H1 (cell line): ENCODE results near the gene ASTN2. TPM values are rescaled to one million over a fixed set of nuclear protein-coding genes. Genes with fewer than 3 reads are reported as not detected.

Experiments
- CTCF ChIA-PET: fragments of 300-600 bp; sonication (Branson Sonifier 250); formaldehyde crosslinking; loops from one replicate; lab custom pipeline; 2021; ENCODE audit not compliant: partially characterized antibody; lab: Charles Lee
- POLR2A ChIA-PET: fragments of 300-600 bp; sonication (Branson Sonifier 250); formaldehyde crosslinking; loops from one replicate; lab custom pipeline; 2021; ENCODE audit warnings: inconsistent platforms; ENCODE audit not compliant: partially characterized antibody; lab: Charles Lee
- DNase-seq, 2 experiments: peaks; one replicate each; pipeline versions ENCODE4 v3.0.0 to v3.0.0-alpha.2; 2010 to 2022; ENCODE audit warnings: low spot score in 2 of 2, low read depth in 1 of 2, mixed read lengths in 1 of 2
- FAIRE-seq: peaks from 2 replicates; lab custom pipeline; 2011; peaks lifted over from hg19 to GRCh38; lab: Jason Lieb, UNC
- H2AFZ ChIP-seq: 2 replicates; pipeline ENCODE4 v1.8.1; 2012; ENCODE audit warnings: low read length, inconsistent platforms
- H2AK5ac ChIP-seq: 2 replicates; pipeline ENCODE4 v1.6.1; 2013; ENCODE audit warnings: low read depth, low read length
- H2BK120ac ChIP-seq: replicated peaks from 2 replicates; pipeline ENCODE3; 2013; ENCODE audit warnings: low read depth, low read length, inconsistent platforms
- H2BK12ac ChIP-seq: 2 replicates; pipeline ENCODE4 v1.6.1; 2013; ENCODE audit warnings: low read depth, low read length
- H2BK15ac ChIP-seq: 2 replicates; pipeline ENCODE4 v1.6.1; 2013; ENCODE audit warnings: low read length
- H2BK20ac ChIP-seq: 2 replicates; pipeline ENCODE4 v1.6.1; 2013; ENCODE audit warnings: low read length
- H2BK5ac ChIP-seq: 2 replicates; pipeline ENCODE4 v1.6.1; 2013; ENCODE audit warnings: low read depth, low read length
- H3K14ac ChIP-seq: 2 replicates; pipeline ENCODE4 v1.6.1; 2013; ENCODE audit warnings: inconsistent platforms; ENCODE audit not compliant: insufficient read length
- H3K18ac ChIP-seq: 2 replicates; pipeline ENCODE4 v1.6.1; 2013; ENCODE audit warnings: low read length; ENCODE audit errors: extremely low read depth
- H3K23ac ChIP-seq: 2 replicates; pipeline ENCODE4 v1.6.1; 2013; ENCODE audit warnings: inconsistent platforms; ENCODE audit not compliant: insufficient read length
- H3K23me2 ChIP-seq: 2 replicates; pipeline ENCODE4 v1.6.1; 2013; ENCODE audit warnings: low read depth, low read length
- H3K27ac ChIP-seq: 2 replicates; pipeline ENCODE4 v1.6.1; 2011; ENCODE audit warnings: low read depth, low read length, inconsistent platforms
- H3K27me3 ChIP-seq, 4 experiments: replicated peaks in 1 of 4; 1 replicate in 1 of 4; 2 replicates in 3 of 4; pipeline versions ENCODE4 v1.6.1 to v1.8.1; 2011 to 2013; ENCODE audit warnings: low read length in 3 of 4, mild to moderate bottlenecking in 3 of 4, inconsistent platforms in 2 of 4, mixed read lengths in 2 of 4, moderate library complexity in 1 of 4; ENCODE audit not compliant: control insufficient read depth in 3 of 4, insufficient read depth in 3 of 4; ENCODE audit errors: extremely low read depth in 1 of 4
- H3K36me3 ChIP-seq, 4 experiments: 2 replicates each; pipeline versions ENCODE4 v1.6.1 to v1.8.1; 2011 to 2013; ENCODE audit warnings: mild to moderate bottlenecking in 4 of 4, low read length in 3 of 4, moderate library complexity in 2 of 4, control low read depth in 1 of 4, inconsistent platforms in 1 of 4; ENCODE audit not compliant: insufficient read depth in 4 of 4, control insufficient read depth in 2 of 4
- H3K4ac ChIP-seq: replicated peaks from 2 replicates; pipeline ENCODE3; 2013; ENCODE audit warnings: low read length, low read depth, mixed read lengths, inconsistent platforms; ENCODE audit not compliant: insufficient read length
- H3K4me1 ChIP-seq, 4 experiments: replicated peaks in 1 of 4; 1 replicate in 1 of 4; 2 replicates in 3 of 4; pipeline versions ENCODE4 v1.6.1 to v1.8.1; 2011 to 2013; ENCODE audit warnings: low read length in 3 of 4, inconsistent platforms in 2 of 4, mixed read lengths in 1 of 4; ENCODE audit not compliant: insufficient read depth in 4 of 4, control insufficient read depth in 3 of 4
- H3K4me2 ChIP-seq, 2 experiments: 2 replicates each; pipeline versions ENCODE4 v1.6.1 to v1.8.1; 2011 to 2013; ENCODE audit warnings: low read depth in 2 of 2, low read length in 2 of 2, control low read depth in 1 of 2, inconsistent platforms in 1 of 2, mild to moderate bottlenecking in 1 of 2; ENCODE audit not compliant: insufficient read depth in 1 of 2
- H3K4me3 ChIP-seq, 4 experiments: fragments of 200-600, 300-600 bp in 1 of 4; sonication (generic), shearing (Covaris generic), sonication (Bioruptor Twin) in 1 of 4; 2 replicates each; pipeline versions ENCODE4 v1.5.1 to v1.8.1; 2011 to 2016; ENCODE audit warnings: low read length in 4 of 4, low read depth in 3 of 4, control low read depth in 2 of 4, inconsistent platforms in 2 of 4, mild to moderate bottlenecking in 2 of 4, mixed read lengths in 1 of 4, moderate library complexity in 1 of 4; ENCODE audit not compliant: insufficient read depth in 2 of 4; ENCODE audit errors: extremely low read depth in 1 of 4
- H3K56ac ChIP-seq: replicated peaks from 2 replicates; pipeline ENCODE3; 2013; ENCODE audit warnings: low read depth, mild to moderate bottlenecking, mixed read lengths, low read length, inconsistent platforms; ENCODE audit not compliant: insufficient read length
- H3K79me1 ChIP-seq: 2 replicates; pipeline ENCODE4 v1.6.1; 2013; ENCODE audit warnings: low read depth, low read length, control low read depth
- H3K79me2 ChIP-seq, 2 experiments: 2 replicates each; pipeline versions ENCODE4 v1.6.1 to v1.8.1; 2012 to 2013; ENCODE audit warnings: low read length in 2 of 2, mild to moderate bottlenecking in 2 of 2, inconsistent platforms in 1 of 2; ENCODE audit not compliant: insufficient read depth in 2 of 2, control insufficient read depth in 1 of 2
- H3K9ac ChIP-seq, 4 experiments: replicated peaks in 1 of 4; 1 replicate in 1 of 4; 2 replicates in 3 of 4; pipeline versions ENCODE4 v1.6.1 to v1.8.1; 2011 to 2013; ENCODE audit warnings: low read depth in 3 of 4, low read length in 3 of 4, control low read depth in 2 of 4, mild to moderate bottlenecking in 2 of 4, moderate library complexity in 2 of 4, inconsistent platforms in 1 of 4; ENCODE audit errors: extremely low read depth in 1 of 4
- H3K9me3 ChIP-seq, 2 experiments: 2 replicates each; pipeline versions ENCODE4 v1.6.1 to v1.8.1; 2012 to 2013; ENCODE audit warnings: mild to moderate bottlenecking in 2 of 2, moderate library complexity in 2 of 2, control low read depth in 1 of 2, inconsistent platforms in 1 of 2, low read depth in 1 of 2, low read length in 1 of 2, mixed read lengths in 1 of 2; ENCODE audit not compliant: insufficient read depth in 2 of 2
- H4K20me1 ChIP-seq, 2 experiments: replicated peaks in 1 of 2; 2 replicates each; pipeline versions ENCODE3 to v1.8.1; 2011 to 2013; ENCODE audit warnings: inconsistent platforms in 2 of 2, low read length in 2 of 2, mild to moderate bottlenecking in 1 of 2; ENCODE audit not compliant: insufficient read depth in 2 of 2, control insufficient read depth in 1 of 2
- H4K5ac ChIP-seq: 2 replicates; pipeline ENCODE4 v1.6.1; 2013; ENCODE audit warnings: low read length, low read depth, mixed read lengths, inconsistent platforms; ENCODE audit not compliant: insufficient read length
- H4K8ac ChIP-seq: 2 replicates; pipeline ENCODE4 v1.8.0; 2013; ENCODE audit warnings: mild to moderate bottlenecking, moderate library complexity, low read length, inconsistent platforms; ENCODE audit not compliant: insufficient read depth; ENCODE audit errors: extremely low read depth
- H4K91ac ChIP-seq: replicated peaks from 2 replicates; pipeline ENCODE3; 2013; ENCODE audit warnings: low read length, mixed read lengths, inconsistent platforms; ENCODE audit not compliant: insufficient read length
- JUND ChIP-seq: IDR thresholded peaks from 2 replicates; pipeline ENCODE4 v1.6.1; 2011; ENCODE audit warnings: mild to moderate bottlenecking, improper control_type of control experiment, low read length
- SAP30 ChIP-seq: fragments of 300-600 bp; sonication (generic); IDR thresholded peaks from 2 replicates; pipeline ENCODE4 v1.7.1; 2012; ENCODE audit warnings: low read length, moderate library complexity, mild to moderate bottlenecking, inconsistent platforms; ENCODE audit not compliant: insufficient read depth, insufficient replicate concordance
- WGBS, 2 experiments: shearing (Covaris generic) in 1 of 2; methylation state at CpG; one replicate each; pipeline versions ENCODE4 v1.1.6 to v1.1.7; 2013 to 2015; ENCODE audit warnings: low lambda C conversion rate in 2 of 2, mixed read lengths in 2 of 2, inconsistent platforms in 1 of 2, low coverage in 1 of 2, missing lambda C conversion rate in 1 of 2; ENCODE audit not compliant: insufficient replicate concordance in 2 of 2, insufficient coverage in 1 of 2, insufficient read length in 1 of 2; ENCODE audit errors: extremely low coverage in 1 of 2, missing lambda C conversion rate in 1 of 2; 5-methylcytosine and 5-hydroxymethylcytosine counted together
- polyA plus RNA-seq, 7 experiments: library from polyadenylated mRNA; depleted of rRNA in 3 of 7; stranded (reverse) in 5 of 7; unstranded in 2 of 7; fragments of >200 nt in 5 of 7; fragments of 200-250 nt in 2 of 7; gene quantifications; 1 replicate in 5 of 7; 2 replicates in 1 of 7; 4 replicates in 1 of 7; pipeline versions ENCODE4 v1.2.1 to v1.2.3, GENCODE V29; 2011 to 2013; ENCODE audit warnings: missing spikeins in 2 of 7, mixed read lengths in 2 of 7
- total RNA-seq: library from RNA; stranded (reverse); fragmentation: NEBNext Ultra II Directional; extraction: Animal tissue kit (Norgen Biotek cat#: 25700); gene quantifications from 2 replicates; pipeline ENCODE4 v1.2.1, GENCODE V29; 2021

ASTN2 gene
- total and polyA plus RNA-seq, 2 of the 8 experiments (the other 6 are each of a cell fraction or from before 2014, with no cell fraction given) = 8.2 to 13.7 TPM

DNA sequence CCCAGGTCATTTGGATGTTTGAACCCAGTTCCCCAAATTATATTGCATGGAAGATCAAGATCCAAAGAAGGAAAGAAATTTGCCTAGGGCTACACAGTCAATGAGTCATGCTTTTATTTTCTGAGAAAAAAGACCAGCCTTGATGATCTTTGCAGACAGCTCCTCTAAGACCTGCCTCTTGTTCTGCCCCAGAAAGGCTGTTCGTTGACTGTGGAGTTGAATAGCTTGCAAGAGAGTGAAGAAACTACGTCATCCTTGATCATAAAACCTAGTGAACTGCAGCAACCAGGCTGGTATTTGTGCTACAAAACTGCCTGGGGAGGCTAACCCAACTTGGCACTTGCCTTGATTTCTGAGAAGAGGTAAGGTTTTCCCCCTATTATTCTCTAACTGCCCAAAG is 997.4 kb downstream of the ASTN2 start:
- Histone ChIP-seq H3K4me2 (no peak overlapping the region), H4K91ac (no peak overlapping the region), H2BK120ac (no peak overlapping the region), H3K9ac (no peak overlapping the region), H3K27me3 (no peaks in the 10 kb centered on the region)
- POLR2A ChIA-PET = no interaction called here
- no peak for DNase-seq
- no peak for TF ChIP-seq JUND
- no peak for TF ChIP-seq SAP30
- TF ChIP-seq, all 59 proteins: peak for 0
- H4K20me1 ChIP-seq = no peaks in the 10 kb centered on the region
- H3K14ac ChIP-seq = no peak overlapping the region
- H3K9me3 ChIP-seq = no peaks in the 10 kb centered on the region
- no peak overlapping the region for H4K8ac ChIP-seq
- H3K4me1 ChIP-seq = no peaks in the 10 kb centered on the region
- no peak overlapping the region for H2BK20ac ChIP-seq
- H3K79me1 ChIP-seq = no peaks in the 10 kb centered on the region
- no peak overlapping the region for H3K27ac ChIP-seq
- 94% methylated on average over 2 of the region's 2 CpGs; no CpG with 5 or more reads in 1 of the 2 experiments for WGBS, 2 experiments
- no peak overlapping the region for H3K4me3 ChIP-seq
- CTCF ChIA-PET = interaction anchor here (0.7 to 1.2 kb wide), 3 partner anchors 45 to 962 kb away, joined by 3 to 4 read pairs (median 3); no protein-coding TSS in a partner anchor
- no peak overlapping the region for H2BK12ac ChIP-seq
- no peak overlapping the region for H2BK15ac ChIP-seq
- H3K56ac ChIP-seq = no peak overlapping the region
- H3K23me2 ChIP-seq = no peaks in the 10 kb centered on the region
- no peak overlapping the region for H2BK5ac ChIP-seq
- H2AFZ ChIP-seq = no peak overlapping the region
- H3K23ac ChIP-seq = no peak overlapping the region
- H3K79me2 ChIP-seq = no peaks in the 10 kb centered on the region
- no peak overlapping the region for H3K18ac ChIP-seq
- H3K4ac ChIP-seq = no peak overlapping the region
- FAIRE-seq = no peak
- H3K36me3 ChIP-seq = no peaks in the 10 kb centered on the region
- no peak overlapping the region for H2AK5ac ChIP-seq
- no peak overlapping the region for H4K5ac ChIP-seq
